ENCODE results near the gene GNAQ.

- no peak for TF ChIP-seq CTCF (IDR thresholded peaks at IDR 0.05)
- TF ChIP-seq POLR2A (IDR thresholded peaks at IDR 0.05) = no peak
- TF ChIP-seq EP300 (IDR thresholded peaks at IDR 0.05) = no peak
Observed at GRCh38 chr9:77944556-77945243, 86.9 kb downstream of the GNAQ start.
